Kidney tubule cell (primary cell): Measurements from ENCODE around the gene MAP1LC3B.
"Not testable (repeated sequence)": the region's sequence is repeated elsewhere in the genome, so short reads cannot be mapped to it uniquely, and the experiment has no call there.

ENCODE experiments used
- DNase-seq: peaks from one replicate; pipeline ENCODE4 v3.0.0-alpha.2; 2018; ENCODE audit warnings: low spot score

The MAP1LC3B gene

GRCh38 chr16:87360862-87361610 lies 31.1 kb upstream of the MAP1LC3B start:
- DNase-seq, result no peak

- no peak for DNase-seq
Measured at GRCh38 chr16:87361916-87362619, 30.1 kb upstream of the MAP1LC3B start.

- not testable (repeated sequence) for DNase-seq
Measured at GRCh38 chr16:87362828-87363559, 29.1 kb upstream of the MAP1LC3B start.

GRCh38 chr16:87363771-87364455 lies 28.2 kb upstream of the MAP1LC3B start:
- no peak for DNase-seq

GRCh38 chr16:87365021-87365713 lies 27.0 kb upstream of the MAP1LC3B start:
- no peak for DNase-seq

- DNase-seq, result no peak
Measured at GRCh38 chr16:87366288-87366687, 25.8 kb upstream of the MAP1LC3B start.

- no peak for DNase-seq
Measured at GRCh38 chr16:87366930-87367329, 25.2 kb upstream of the MAP1LC3B start.

- no peak for DNase-seq
Measured at GRCh38 chr16:87367529-87367928, 24.6 kb upstream of the MAP1LC3B start.

- no peak for DNase-seq
Measured at GRCh38 chr16:87368029-87368770, 23.9 kb upstream of the MAP1LC3B start.

GRCh38 chr16:87369117-87369765 lies 22.9 kb upstream of the MAP1LC3B start:
- DNase-seq, result no peak

GRCh38 chr16:87369796-87370719 lies 22.1 kb upstream of the MAP1LC3B start:
- DNase-seq, result no peak

GRCh38 chr16:87371261-87371866 lies 20.8 kb upstream of the MAP1LC3B start:
- no peak for DNase-seq

- DNase-seq, result no peak
Measured at GRCh38 chr16:87372305-87372704, 19.8 kb upstream of the MAP1LC3B start.

GRCh38 chr16:87374313-87374712 lies 17.8 kb upstream of the MAP1LC3B start:
- no peak for DNase-seq

- DNase-seq, result peak; percentile 20
Measured at GRCh38 chr16:87375426-87376135, 16.6 kb upstream of the MAP1LC3B start.

GRCh38 chr16:87376660-87377059 lies 15.5 kb upstream of the MAP1LC3B start:
- no peak for DNase-seq

GRCh38 chr16:87379312-87379752 lies 12.8 kb upstream of the MAP1LC3B start:
- not testable (repeated sequence) for DNase-seq

- DNase-seq, result no peak
Measured at GRCh38 chr16:87380403-87380802, 11.7 kb upstream of the MAP1LC3B start.
